Transverse colon (tissue), 4 donors: Measurements from ENCODE around the gene WDFY3. TPM values are rescaled to one million over a fixed set of nuclear protein-coding genes. Genes with fewer than 3 reads are reported as not detected.

Experiments used
- DNase-seq: peaks from one replicate; pipeline ENCODE4 v3.0.0-alpha.2; 2019
- H3K27ac ChIP-seq, 4 donors: fragments of 200-600 bp; sonication (generic); 2 replicates each; pipeline ENCODE4 v1.5.1; 2016 to 2018; ENCODE audit warnings: inconsistent platforms in 4 of 4
- H3K27me3 ChIP-seq: fragments of 200-600 bp; sonication (generic); 2 replicates; pipeline ENCODE4 v1.5.1; 2017; ENCODE audit warnings: inconsistent platforms
- H3K36me3 ChIP-seq, 4 donors: fragments of 200-600 bp; sonication (generic); 2 replicates each; pipeline ENCODE4 v1.5.1; 2017 to 2019; ENCODE audit warnings: inconsistent platforms in 4 of 4
- H3K4me1 ChIP-seq, 4 donors: fragments of 200-600 bp; sonication (generic); 2 replicates each; pipeline ENCODE4 v1.5.1; 2017 to 2020; ENCODE audit warnings: inconsistent platforms in 4 of 4
- H3K4me3 ChIP-seq, 4 donors: fragments of 200-600 bp; sonication (generic); 1 replicate in 1 of 4; 2 replicates in 3 of 4; pipeline versions ENCODE4 v1.5.1 to v1.6.1; 2017 to 2019; ENCODE audit warnings: inconsistent platforms in 4 of 4
- H3K9me3 ChIP-seq, 2 donors: fragments of 200-600 bp; sonication (generic); 2 replicates each; pipeline ENCODE4 v1.5.1; 2017 to 2019; ENCODE audit warnings: inconsistent platforms in 2 of 2
- EP300 ChIP-seq: sonication (generic); formaldehyde crosslinking; IDR thresholded peaks from one replicate; pipeline ENCODE4 v1.6.1; 2017; ENCODE audit warnings: antibody characterized with exemption, low read depth
- POLR2A ChIP-seq: fragments of 450-650 bp; IDR thresholded peaks from one replicate; pipeline ENCODE4 v1.6.1; 2016; ENCODE audit warnings: antibody characterized with exemption, mild to moderate bottlenecking, moderate library complexity
- POLR2AphosphoS5 ChIP-seq, 3 donors: sonication (generic); formaldehyde crosslinking; IDR thresholded peaks; one replicate each; pipeline ENCODE4 v1.6.1; 2016; ENCODE audit warnings: antibody characterized with exemption in 3 of 3
- WGBS, 2 donors: methylation state at CpG; one replicate each; pipeline ENCODE4 v1.1.5; 2018; ENCODE audit warnings: low coverage in 1 of 2; 5-methylcytosine and 5-hydroxymethylcytosine counted together
- in situ Hi-C, 4 donors: fragments of 200-750 bp; cut with MboI; loops; one replicate each; pipeline versions ENCODE4 v1.15.0 to v1.15.1; 2017; ENCODE audit warnings: low sequenced_read_pairs in 3 of 4, low pct_ligation_motif_present in 1 of 4, low pct_unique_long_range_greater_than_20kb in 1 of 4
- intact Hi-C: fragments of 100-400 bp; cut with DNase I; formaldehyde crosslinking; loops from one replicate; pipeline ENCODE4 v1.15.1; 2023; ENCODE audit warnings: low total_unique reads
- total RNA-seq, 4 donors: library from RNA; depleted of rRNA; stranded (reverse); fragments of >200 nt; gene quantifications; one replicate each; pipeline ENCODE4 v1.1.0, GENCODE V29; 2016
- TF ChIP-seq, protein P1 (sequence below), 5 experiments: fragments of 200-600 bp in 3 of 5; fragments of 450-650 bp in 2 of 5; sonication (generic) in 3 of 5; IDR thresholded peaks; 1 replicate in 2 of 5; 2 replicates in 3 of 5; pipeline ENCODE4 v1.5.1; 2016 to 2017; ENCODE audit warnings: antibody characterized with exemption in 5 of 5, inconsistent platforms in 3 of 5, mild to moderate bottlenecking in 2 of 5, moderate library complexity in 1 of 5

Gene WDFY3
- total RNA-seq, 4 donors from 2014 or later, result 58.8 to 449 (median 69.2) TPM

DNA sequence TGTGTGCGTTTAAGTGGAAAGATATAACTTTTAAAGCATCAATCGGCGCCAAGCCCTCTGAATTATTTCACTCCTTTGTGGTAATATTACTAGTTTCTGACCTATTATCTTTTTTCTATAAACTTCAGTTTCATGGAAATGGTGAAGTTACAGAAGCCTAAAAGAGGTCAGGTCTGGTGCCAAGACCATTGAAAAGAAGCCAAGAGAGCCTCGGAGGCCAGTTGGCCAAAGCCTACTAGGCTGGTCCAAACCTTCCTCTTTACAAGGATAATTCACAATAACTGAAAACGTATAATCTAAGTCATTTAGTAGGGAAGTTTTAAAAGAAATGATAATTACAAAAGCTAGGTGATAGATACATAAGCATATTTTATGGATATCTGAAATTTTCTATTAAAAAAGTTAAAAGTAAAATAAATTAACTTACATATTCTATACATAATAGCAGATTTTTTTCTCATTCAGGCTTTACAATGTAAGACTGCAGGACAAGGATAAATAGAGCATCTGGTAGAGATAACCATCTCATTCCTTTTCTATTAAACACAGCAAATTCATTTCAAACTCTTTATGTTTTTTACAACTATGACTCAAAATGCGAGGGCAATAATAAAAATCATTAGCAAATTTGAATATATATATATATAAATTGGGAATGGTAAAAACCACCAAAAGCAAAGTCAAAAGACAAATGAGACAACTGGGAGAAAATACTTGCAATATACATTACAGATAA lies 49.2 kb downstream of the WDFY3 start:
- in situ Hi-C loops (no loop called here), intact Hi-C loops (no loop called here)
- no peaks in the 10 kb centered on the region for H3K27me3 ChIP-seq
- no peaks in the 10 kb centered on the region for H3K9me3 ChIP-seq
- no peaks in the 10 kb centered on the region for H3K36me3 ChIP-seq
- H3K27ac ChIP-seq, result no peak overlapping the region
- H3K4me1 ChIP-seq, result peaks cover 0 to 26% (median 6%) of the 10 kb centered on the region in 4 donors
- no peak for DNase-seq
- TF ChIP-seq POLR2AphosphoS5 (IDR thresholded peaks at IDR 0.05), result no peak
- WGBS, 2 donors, result 86 to 87% methylated on average over 6 of the region's 6 CpGs
- H3K4me3 ChIP-seq, result no peak overlapping the region

DNA sequence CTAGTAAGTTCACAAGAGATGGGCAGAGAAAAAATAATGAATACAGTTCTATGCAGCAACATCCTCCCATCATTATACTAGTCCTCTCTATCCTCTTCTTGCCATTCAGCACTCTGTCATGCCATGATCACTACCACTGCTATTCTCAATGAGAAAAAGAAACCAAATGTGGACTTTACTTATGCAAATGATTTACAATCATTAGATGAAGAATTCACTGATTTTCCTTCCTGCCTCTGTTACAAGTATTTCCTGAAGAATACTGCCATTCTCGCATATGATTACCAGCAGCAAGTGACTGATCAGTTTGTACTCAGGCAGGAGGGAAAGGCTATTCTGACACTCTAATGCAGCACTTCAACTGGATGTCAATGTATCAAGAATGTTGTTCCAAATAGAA lies 50.3 kb downstream of the WDFY3 start:
- intact Hi-C loops, result no loop called here
- H3K27ac ChIP-seq, result no peak overlapping the region
- H3K4me3 ChIP-seq, result no peak overlapping the region
- no peaks in the 10 kb centered on the region for H3K36me3 ChIP-seq
- H3K27me3 ChIP-seq, result no peaks in the 10 kb centered on the region
- WGBS, 2 donors, result 70 to 100% methylated on average over 1 of the region's 1 CpG
- no peak for DNase-seq
- TF ChIP-seq POLR2AphosphoS5 (IDR thresholded peaks at IDR 0.05) (no peak), EP300 (no peak), POLR2A (no peak)
- TF ChIP-seq, protein P1, sequence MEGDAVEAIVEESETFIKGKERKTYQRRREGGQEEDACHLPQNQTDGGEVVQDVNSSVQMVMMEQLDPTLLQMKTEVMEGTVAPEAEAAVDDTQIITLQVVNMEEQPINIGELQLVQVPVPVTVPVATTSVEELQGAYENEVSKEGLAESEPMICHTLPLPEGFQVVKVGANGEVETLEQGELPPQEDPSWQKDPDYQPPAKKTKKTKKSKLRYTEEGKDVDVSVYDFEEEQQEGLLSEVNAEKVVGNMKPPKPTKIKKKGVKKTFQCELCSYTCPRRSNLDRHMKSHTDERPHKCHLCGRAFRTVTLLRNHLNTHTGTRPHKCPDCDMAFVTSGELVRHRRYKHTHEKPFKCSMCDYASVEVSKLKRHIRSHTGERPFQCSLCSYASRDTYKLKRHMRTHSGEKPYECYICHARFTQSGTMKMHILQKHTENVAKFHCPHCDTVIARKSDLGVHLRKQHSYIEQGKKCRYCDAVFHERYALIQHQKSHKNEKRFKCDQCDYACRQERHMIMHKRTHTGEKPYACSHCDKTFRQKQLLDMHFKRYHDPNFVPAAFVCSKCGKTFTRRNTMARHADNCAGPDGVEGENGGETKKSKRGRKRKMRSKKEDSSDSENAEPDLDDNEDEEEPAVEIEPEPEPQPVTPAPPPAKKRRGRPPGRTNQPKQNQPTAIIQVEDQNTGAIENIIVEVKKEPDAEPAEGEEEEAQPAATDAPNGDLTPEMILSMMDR (IDR thresholded peaks at IDR 0.05), result no peak
- no peaks in the 10 kb centered on the region for H3K9me3 ChIP-seq
- in situ Hi-C loops, result no loop called here
- peaks cover 0 to 26% (median 6%) of the 10 kb centered on the region in 4 donors for H3K4me1 ChIP-seq

DNA sequence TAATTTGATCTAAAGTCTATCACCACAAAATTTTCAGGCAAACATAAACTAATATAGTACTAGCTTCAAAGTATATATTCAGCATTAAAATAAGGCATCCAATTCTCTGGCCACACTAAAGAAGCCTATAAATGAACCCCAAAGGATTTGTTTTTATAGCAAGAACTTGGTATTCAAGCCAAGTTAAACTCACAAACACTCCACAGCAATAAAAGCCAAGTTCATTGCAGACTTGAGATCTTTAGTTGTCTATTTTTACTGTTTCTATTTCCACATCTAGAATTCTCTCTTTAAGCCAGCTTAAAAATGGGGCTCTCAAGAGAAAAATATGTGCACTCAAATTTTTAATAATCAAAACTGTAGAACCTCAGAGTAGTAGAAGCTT lies 51.1 kb downstream of the WDFY3 start:
- DNase-seq, result no peak
- no peak overlapping the region for H3K4me3 ChIP-seq
- H3K4me1 ChIP-seq, result peaks cover 0 to 21% (median 6%) of the 10 kb centered on the region in 4 donors
- TF ChIP-seq POLR2AphosphoS5 (IDR thresholded peaks at IDR 0.05) (no peak), POLR2A (no peak), EP300 (no peak)
- TF ChIP-seq, protein P1 (IDR thresholded peaks at IDR 0.05), result no peak
- in situ Hi-C loops, result no loop called here
- no peaks in the 10 kb centered on the region for H3K27me3 ChIP-seq
- intact Hi-C loops, result no loop called here
- no peak overlapping the region for H3K27ac ChIP-seq
- no peaks in the 10 kb centered on the region for H3K36me3 ChIP-seq
- no peaks in the 10 kb centered on the region for H3K9me3 ChIP-seq

DNA sequence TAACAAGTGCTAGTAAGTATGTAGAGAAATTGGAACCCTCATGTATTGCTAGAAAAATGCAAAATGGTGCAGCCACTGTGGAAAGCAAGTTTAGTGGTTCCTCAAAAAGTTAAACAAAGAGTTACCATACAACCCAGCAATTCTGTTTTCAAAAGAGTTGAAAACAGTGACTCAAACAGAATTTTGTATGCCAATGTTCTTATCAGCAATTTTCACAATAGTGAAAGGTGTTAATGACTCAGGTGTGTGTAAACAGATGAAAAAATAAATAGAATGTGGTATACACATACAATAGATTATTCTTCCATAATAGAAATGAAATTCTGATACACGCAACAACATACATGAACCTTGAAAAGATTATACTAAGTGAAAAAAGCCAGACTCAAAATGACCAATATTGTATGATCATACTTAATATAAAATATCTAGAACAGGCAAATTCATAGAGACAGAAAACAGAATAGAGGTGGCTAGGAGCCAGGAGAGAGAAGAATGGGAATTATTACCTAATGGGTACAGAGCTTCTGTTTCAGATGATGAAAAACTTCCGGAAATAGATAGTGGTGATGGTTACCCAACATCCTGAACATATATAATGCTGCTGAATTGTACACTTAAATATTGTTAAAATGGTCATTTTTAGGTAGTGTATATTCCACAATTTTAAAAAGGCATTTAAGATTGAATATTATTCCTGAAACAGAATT lies 51.6 kb downstream of the WDFY3 start:
- intact Hi-C loops (no loop called here), in situ Hi-C loops (no loop called here)
- Histone ChIP-seq H3K27ac (no peak overlapping the region), H3K9me3 (no peaks in the 10 kb centered on the region), H3K4me1 (peaks cover 0 to 18% (median 6%) of the 10 kb centered on the region in 4 donors), H3K36me3 (no peaks in the 10 kb centered on the region), H3K4me3 (no peak overlapping the region), H3K27me3 (no peaks in the 10 kb centered on the region)
- TF ChIP-seq POLR2A (no peak), POLR2AphosphoS5 (IDR thresholded peaks at IDR 0.05) (no peak), EP300 (no peak)
- TF ChIP-seq, protein P1 (IDR thresholded peaks at IDR 0.05), result no peak
- WGBS, 2 donors, result 89 to 91% methylated on average over 2 of the region's 2 CpGs
- no peak for DNase-seq
